K562 (cell line): ENCODE measurements around the gene C1QTNF2. TPM values are rescaled to one million over a fixed set of nuclear protein-coding genes. Genes with fewer than 3 reads are reported as not detected.
A peak's percentile ranks its signal among the peaks of the same experiment; 100 is the strongest.

Experiments
- ATAC-seq: fragments of 200-7000 bp; cut with Tn5 transposase; 3 replicates; pipeline ENCODE4 v1.9.1; 2020; ENCODE audit warnings: moderate library complexity
- BruUV-seq: library from RNA; stranded (reverse); fragments of 400-500 nt; replicated peaks from 2 replicates; lab custom pipeline; 2021; lab: Mats Ljungman, UMichigan
- CTCF ChIA-PET: fragments of 300-600 bp; formaldehyde crosslinking; extraction: SDS; loops from one replicate; lab custom pipeline; 2021; ENCODE audit warnings: low intra/inter-chr PET ratio; lab: Yijun Ruan, JAX
- POLR2A ChIA-PET: fragments of 300-600, 350-650 bp; sonication (Branson Sonifier 250); formaldehyde crosslinking; extraction: SDS; loops from one replicate; lab custom pipeline; 2021; ENCODE audit warnings: antibody characterized with exemption, inconsistent platforms; lab: Yijun Ruan, JAX
- DNase-seq, 4 experiments: peaks; one replicate each; pipeline versions ENCODE4 v3.0.0 to v3.0.0-alpha.2; 2011 to 2018; ENCODE audit warnings: low spot score in 3 of 4, mixed read lengths in 3 of 4; ENCODE audit errors: extremely low read depth in 1 of 4
- FAIRE-seq: peaks from 2 replicates; lab custom pipeline; 2011; peaks lifted over from hg19 to GRCh38; lab: Jason Lieb, UNC
- H2AFZ ChIP-seq: 2 replicates; pipeline ENCODE4 v1.6.0; 2011; ENCODE audit warnings: low read depth, low read length, control low read depth, inconsistent platforms
- H3K27ac ChIP-seq: fragments of 200-600 bp; 3 replicates; pipeline ENCODE4 v1.8.0; 2011; ENCODE audit warnings: low read depth, mild to moderate bottlenecking, control low read depth, inconsistent platforms, low read length, moderate library complexity, mixed read lengths; ENCODE audit errors: extremely low read depth
- H3K27me3 ChIP-seq, 2 experiments: fragments of 300-600 bp in 1 of 2; 2 replicates in 1 of 2; 3 replicates in 1 of 2; pipeline versions ENCODE4 v1.6.0 to v1.8.0; 2011; ENCODE audit warnings: inconsistent platforms in 2 of 2, low read length in 2 of 2, mild to moderate bottlenecking in 1 of 2, mixed read lengths in 1 of 2, moderate library complexity in 1 of 2; ENCODE audit not compliant: control insufficient read depth in 2 of 2, insufficient read depth in 2 of 2
- H3K36me3 ChIP-seq: fragments of 300-600 bp; 3 replicates; pipeline ENCODE4 v1.8.0; 2011; ENCODE audit warnings: mild to moderate bottlenecking, low read length, inconsistent platforms; ENCODE audit not compliant: control insufficient read depth, insufficient read depth
- H3K4me1 ChIP-seq, 2 experiments: fragments of 200-600 bp in 1 of 2; replicated peaks in 1 of 2; 2 replicates in 1 of 2; 3 replicates in 1 of 2; pipeline versions ENCODE4 v1.5.1 to v1.8.0; 2011; ENCODE audit warnings: inconsistent platforms in 2 of 2, low read length in 2 of 2, mild to moderate bottlenecking in 1 of 2, mixed read lengths in 1 of 2, moderate library complexity in 1 of 2; ENCODE audit not compliant: control insufficient read depth in 2 of 2, insufficient read depth in 2 of 2
- H3K4me2 ChIP-seq: 2 replicates; pipeline ENCODE4 v1.6.1; 2011; ENCODE audit warnings: low read length, control low read depth, inconsistent platforms, mixed read lengths; ENCODE audit not compliant: insufficient read depth
- H3K4me3 ChIP-seq: fragments of 200-600 bp; sonication (generic), shearing (Covaris generic); 2 replicates; pipeline ENCODE4 v1.5.1; 2016; ENCODE audit warnings: control low read depth, inconsistent platforms
- H3K79me2 ChIP-seq: fragments of 200-600 bp; 3 replicates; pipeline ENCODE4 v1.8.0; 2011; ENCODE audit warnings: low read length, inconsistent platforms; ENCODE audit not compliant: control insufficient read depth, insufficient read depth
- H3K9ac ChIP-seq, 2 experiments: 2 replicates each; pipeline versions ENCODE4 v1.6.0 to v1.6.1; 2011; ENCODE audit warnings: low read depth in 2 of 2, low read length in 2 of 2, control low read depth in 1 of 2, inconsistent platforms in 1 of 2, mild to moderate bottlenecking in 1 of 2, mixed read lengths in 1 of 2; ENCODE audit not compliant: insufficient read depth in 1 of 2
- H3K9me1 ChIP-seq: one replicate; pipeline ENCODE4 v1.6.0; 2011; ENCODE audit warnings: inconsistent platforms, mild to moderate bottlenecking, low read length, moderate library complexity; ENCODE audit not compliant: control insufficient read depth, insufficient read depth
- H3K9me3 ChIP-seq: replicated peaks from 2 replicates; pipeline ENCODE4 v1.5.1; 2011; ENCODE audit warnings: low read depth, low read length, inconsistent platforms; ENCODE audit not compliant: control insufficient read depth, insufficient read depth
- H4K20me1 ChIP-seq: replicated peaks from 2 replicates; pipeline ENCODE4 v1.6.1; 2011; ENCODE audit warnings: low read length, inconsistent platforms, mixed read lengths; ENCODE audit not compliant: control insufficient read depth, insufficient read depth
- CEBPG ChIP-seq, 3 experiments: fragments of 200-800 bp in 1 of 3; sonication (Bioruptor generic) in 1 of 3; sonication (generic) in 1 of 3; formaldehyde crosslinking in 1 of 3; IDR thresholded peaks in 2 of 3; conservative IDR thresholded peaks in 1 of 3; 2 replicates each; pipeline versions ENCODE4 v1.6.1 to v1.8.0; 2016 to 2022; ENCODE audit warnings: missing compliant biosample characterization in 2 of 3, missing genetic modification characterization in 2 of 3, mild to moderate bottlenecking in 1 of 3, missing genetic modification reagents in 1 of 3
- MAFG ChIP-seq: fragments of 450-650 bp; conservative IDR thresholded peaks from 2 replicates; pipeline ENCODE4 v1.6.1; 2016; ENCODE audit warnings: missing genetic modification characterization, missing compliant biosample characterization
- MEF2A ChIP-seq: IDR thresholded peaks from 2 replicates; pipeline ENCODE4 v1.6.1; 2011; ENCODE audit warnings: low read depth, mild to moderate bottlenecking, low read length, moderate library complexity; ENCODE audit not compliant: control insufficient read depth
- MEIS2 ChIP-seq: fragments of 450-650 bp; IDR thresholded peaks from 2 replicates; pipeline ENCODE4 v1.6.1; 2014; ENCODE audit warnings: mild to moderate bottlenecking; ENCODE audit not compliant: partially characterized antibody
- MYNN ChIP-seq, 2 experiments: sonication (generic); formaldehyde crosslinking in 1 of 2; IDR thresholded peaks; 2 replicates each; pipeline versions ENCODE4 v1.5.0 to v1.6.1; 2016 to 2020; ENCODE audit warnings: antibody characterized with exemption in 1 of 2, missing genetic modification reagents in 1 of 2
- SIX5 ChIP-seq, 2 experiments: IDR thresholded peaks; 2 replicates each; pipeline ENCODE4 v1.6.1; 2011; ENCODE audit warnings: low read length in 2 of 2, borderline replicate concordance in 1 of 2, low read depth in 1 of 2, mild to moderate bottlenecking in 1 of 2, moderate library complexity in 1 of 2; ENCODE audit not compliant: insufficient read depth in 1 of 2
- SPI1 ChIP-seq: IDR thresholded peaks from 2 replicates; pipeline ENCODE4 v1.6.1; 2011; ENCODE audit warnings: low read depth, low read length, control low read depth, borderline replicate concordance
- SRSF9 ChIP-seq: fragments of 200-400 bp; formaldehyde crosslinking; IDR thresholded peaks from 2 replicates; pipeline ENCODE4 v1.6.1; 2017; ENCODE audit warnings: low read depth, low read length, borderline replicate concordance
- ZBTB17 ChIP-seq: fragments of 450-650 bp; formaldehyde crosslinking; IDR thresholded peaks from 2 replicates; pipeline ENCODE4 v1.4.0; 2020; ENCODE audit warnings: mild to moderate bottlenecking
- ZNF507 ChIP-seq: conservative IDR thresholded peaks from 2 replicates; pipeline ENCODE4 v1.6.1; 2017; ENCODE audit warnings: missing genetic modification characterization, missing compliant biosample characterization
- WGBS: fragments of 100-300 bp; shearing (Covaris generic); methylation state at CpG from one replicate; pipeline ENCODE4 v1.1.6; 2016; ENCODE audit warnings: low coverage, mixed read lengths; ENCODE audit not compliant: insufficient coverage; ENCODE audit errors: missing lambda C conversion rate; 5-methylcytosine and 5-hydroxymethylcytosine counted together
- in situ Hi-C: fragments of 300-500 bp; cut with MboI; formaldehyde crosslinking; loops from 4 replicates; pipeline ENCODE4 v1.15.0; 2018; ENCODE audit warnings: inconsistent platforms, mixed read lengths
- intact Hi-C: fragments of 100-400 bp; cut with micrococcal nuclease; formaldehyde crosslinking; loops from 2 replicates; pipeline ENCODE4 v1.14.2; 2022
- polyA plus RNA-seq, 8 experiments: library from polyadenylated mRNA; depleted of rRNA in 4 of 8; stranded (reverse) in 5 of 8; unstranded in 3 of 8; fragments of >200 nt; fragmentation: Nextera tagmentation in 2 of 8; fragmentation: Illumina TruSeq in 1 of 8; extraction: Ambion mirVana in 2 of 8; extraction: Trizol in 1 of 8; gene quantifications; 2 replicates each; pipeline versions ENCODE4 v1.2.1 to v1.2.3, GENCODE V29; 2011 to 2014; ENCODE audit warnings: inconsistent platforms in 1 of 8, missing spikeins in 1 of 8
- total RNA-seq, 7 experiments: library from RNA; depleted of rRNA in 6 of 7; stranded (reverse); fragments of >200 nt in 6 of 7; fragmentation: Illumina TruSeq in 2 of 7; extraction: Trizol in 2 of 7; gene quantifications; 2 replicates each; pipeline versions ENCODE4 v1.2.1 to v1.2.3, GENCODE V29; 2011 to 2021; ENCODE audit warnings: low replicate concordance in 1 of 7
- TF ChIP-seq, protein P1 (sequence below), 2 experiments: fragments of 450-650 bp in 1 of 2; sonication (generic) in 1 of 2; formaldehyde crosslinking; conservative IDR thresholded peaks; 2 replicates each; pipeline versions ENCODE4 v1.4.0 to v1.8.1; 2020 to 2022; ENCODE audit warnings: mild to moderate bottlenecking in 1 of 2, missing genetic modification reagents in 1 of 2

C1QTNF2 gene
- total and polyA plus RNA-seq, 9 of the 15 experiments (the other 6 are each of a cell fraction or from before 2014, with no cell fraction given): not detected

DNA sequence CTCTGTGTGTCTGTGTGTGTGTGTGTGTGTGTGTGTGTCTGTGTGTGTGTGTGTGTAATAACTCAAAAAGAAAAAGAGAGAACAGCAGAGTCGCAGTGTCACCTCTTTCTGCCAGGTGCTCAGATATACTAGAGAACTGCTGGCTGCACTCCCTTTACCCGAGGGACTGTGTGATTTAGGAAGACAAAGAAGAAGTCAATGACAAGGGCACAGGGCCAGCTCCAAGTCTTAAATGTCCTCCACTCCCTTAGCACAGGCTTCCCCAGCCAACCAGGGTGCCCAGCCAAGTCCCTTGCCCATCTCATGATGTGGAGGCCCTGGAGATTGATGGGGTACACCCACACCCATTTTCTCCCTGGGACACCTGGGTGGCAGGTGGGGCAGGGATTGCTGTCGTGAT lies 66.7 kb downstream of the C1QTNF2 start:
- ChIA-PET CTCF (no interaction called here), POLR2A (interaction anchor here (0.8 kb wide), 1 partner anchor 12 kb away, joined by 5 read pairs; no protein-coding TSS in a partner anchor)
- 0 out of 2 replicates have a peak, but pooled peaks cover 6% of the 10 kb centered on the region for H4K20me1 ChIP-seq
- no peaks in the 10 kb centered on the region for H3K9me3 ChIP-seq
- no peak overlapping the region for H3K4me2 ChIP-seq
- no TSS peak for BruUV-seq
- H3K9me1 ChIP-seq: no peaks in the 10 kb centered on the region
- DNase-seq: no peak
- intact Hi-C loops: no loop called here
- no peaks in the 10 kb centered on the region for H3K4me1 ChIP-seq
- 0% methylated on average over 3 of the region's 3 CpGs for WGBS
- in situ Hi-C loops: no loop called here
- no peak overlapping the region for H3K27ac ChIP-seq
- no peak for ATAC-seq
- peaks cover 42 to 53% of the 10 kb centered on the region in 2 experiments for H3K27me3 ChIP-seq
- H3K9ac ChIP-seq: no peak overlapping the region
- no peak overlapping the region for H2AFZ ChIP-seq
- no peaks in the 10 kb centered on the region for H3K36me3 ChIP-seq
- H3K4me3 ChIP-seq: no peak overlapping the region
- no peak for TF ChIP-seq SIX5 (IDR thresholded peaks at IDR 0.05; ENCODE audit: borderline replicate concordance in 1 of 2, insufficient read depth in 1 of 2, low read depth in 1 of 2, low read length in 2 of 2)
- no peaks in the 10 kb centered on the region for H3K79me2 ChIP-seq
- no peak for FAIRE-seq

DNA sequence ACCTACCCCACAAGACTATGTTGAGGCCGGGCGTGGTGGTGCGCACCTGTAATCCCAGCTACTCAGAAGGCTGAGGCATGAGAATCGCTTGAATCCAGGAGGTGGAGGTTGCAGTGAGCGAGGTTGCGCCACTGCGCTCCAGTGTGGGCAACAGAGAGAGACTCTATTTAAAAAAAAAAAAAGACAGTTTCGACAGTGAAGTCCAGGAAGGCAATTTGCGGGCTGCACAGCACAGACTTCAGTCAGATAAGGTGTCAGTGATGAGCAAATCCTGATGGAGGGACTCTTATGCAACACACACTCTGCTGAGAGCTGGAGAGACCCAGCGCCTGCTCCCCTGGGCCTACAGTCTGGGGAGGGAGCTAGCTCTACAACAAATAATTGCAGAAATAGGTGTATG lies 72.2 kb downstream of the C1QTNF2 start:
- 5% methylated on average over 10 of the region's 10 CpGs for WGBS
- TF ChIP-seq MYNN (IDR thresholded peaks at IDR 0.05) (peak; percentile 34; the same call in 1 of the 2 replicates), MYNN (CRISPR knock-in tag; IDR thresholded peaks at IDR 0.05) (no peak), CEBPG (CRISPR knock-in tag; IDR thresholded peaks at IDR 0.05) (peak; percentile 60), CEBPG (tag; conservative IDR thresholded peaks at IDR 0.05 in 1 of 2, IDR thresholded peaks at IDR 0.05 in 1 of 2) (peak; percentile 85 to 92), MEIS2 (peak; percentile 31), MAFG (no peak), SPI1 (no peak), ZBTB17 (CRISPR knock-in tag) (no peak), MEF2A (no peak), ZNF507 (tag) (no peak), SRSF9 (no peak)
- TF ChIP-seq, protein P1, sequence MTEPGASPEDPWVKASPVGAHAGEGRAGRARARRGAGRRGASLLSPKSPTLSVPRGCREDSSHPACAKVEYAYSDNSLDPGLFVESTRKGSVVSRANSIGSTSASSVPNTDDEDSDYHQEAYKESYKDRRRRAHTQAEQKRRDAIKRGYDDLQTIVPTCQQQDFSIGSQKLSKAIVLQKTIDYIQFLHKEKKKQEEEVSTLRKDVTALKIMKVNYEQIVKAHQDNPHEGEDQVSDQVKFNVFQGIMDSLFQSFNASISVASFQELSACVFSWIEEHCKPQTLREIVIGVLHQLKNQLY (CRISPR knock-in tag; conservative IDR thresholded peaks at IDR 0.05): no peak

More for the DNA sequence above, 72.2 kb downstream of the C1QTNF2 start:
- in situ Hi-C loops (no loop called here), intact Hi-C loops (no loop called here)
- no TSS peak for BruUV-seq
- H3K79me2 ChIP-seq: no peaks in the 10 kb centered on the region
- no peaks in the 10 kb centered on the region for H3K9me1 ChIP-seq
- peak; percentile 81 for ATAC-seq
- H2AFZ ChIP-seq: no peak overlapping the region
- CTCF ChIA-PET: interaction anchor here (0.6 to 0.7 kb wide), 3 partner anchors 82 to 117 kb away, joined by 3 to 7 read pairs (median 4); no protein-coding TSS in a partner anchor
- H3K27ac ChIP-seq: no peak overlapping the region
- peak in 1 of 4 experiments; percentile 18 for DNase-seq
- H3K4me1 ChIP-seq: no peaks in the 10 kb centered on the region; a peak in 1 of 5 replicates
- POLR2A ChIA-PET: interaction anchor here (0.6 to 1.2 kb wide), 4 partner anchors 13 to 41 kb away, joined by 3 read pairs; no protein-coding TSS in a partner anchor
- no peaks in the 10 kb centered on the region for H3K9me3 ChIP-seq
- H3K4me2 ChIP-seq: no peak overlapping the region; the same call in 1 of the 2 replicates
- FAIRE-seq: peak; percentile 55
- H4K20me1 ChIP-seq: no peaks in the 10 kb centered on the region
- H3K4me3 ChIP-seq: no peak overlapping the region
- H3K36me3 ChIP-seq: no peaks in the 10 kb centered on the region
- no peak overlapping the region for H3K9ac ChIP-seq
- peaks cover 51 to 63% of the 10 kb centered on the region in 2 experiments for H3K27me3 ChIP-seq
